Measurements from ENCODE around the gene LRP8. TPM values are rescaled to one million over a fixed set of nuclear protein-coding genes. Genes with fewer than 3 reads are reported as not detected.

The LRP8 gene
- total and polyA plus RNA-seq, 2 experiments from 2014 or later, result 27.8 to 71.1 TPM

DNA sequence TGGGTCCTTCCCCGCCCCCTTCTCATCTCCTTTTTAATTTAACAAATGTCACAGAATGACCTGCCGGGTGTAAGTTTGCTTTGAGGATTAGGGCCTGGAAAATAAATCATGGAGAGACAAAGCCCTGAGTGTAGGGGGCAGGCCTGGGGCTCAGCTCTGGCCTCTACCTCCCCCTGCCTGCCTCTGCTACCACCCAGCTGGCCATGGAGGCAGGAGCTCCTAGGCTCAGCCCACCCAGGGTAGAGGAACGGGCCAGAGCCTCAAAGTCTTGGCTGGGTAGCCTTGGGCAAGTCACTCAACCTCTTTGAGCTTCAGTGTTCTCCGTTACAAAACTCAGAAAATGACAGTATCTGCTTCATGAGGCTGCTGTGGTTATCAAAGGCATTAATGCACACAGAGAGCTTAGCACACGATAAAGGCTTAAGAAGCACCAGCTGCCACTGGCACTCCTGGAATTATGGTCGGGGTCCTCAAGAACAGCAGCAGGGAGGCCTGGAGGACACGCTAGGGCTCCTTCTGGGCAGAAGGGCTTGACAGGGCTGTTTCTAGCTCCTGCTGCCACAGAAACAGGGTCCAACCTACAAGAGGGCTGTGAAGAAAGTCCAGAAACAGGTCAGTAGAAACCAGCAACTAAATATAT is 39.0 kb downstream of the LRP8 start:
- Mint-ChIP-seq H3K36me3 (ENCODE audit: low read depth) (peaks cover 68% of the 10 kb centered on the region), H3K27ac (no peak overlapping the region), H3K4me1 (peaks cover 41% of the 10 kb centered on the region), H3K4me3 (no peak overlapping the region), H3K27me3 (ENCODE audit: insufficient read depth, low read depth, poor library complexity) (peaks cover 7% of the 10 kb centered on the region), H3K9me3 (no peaks in the 10 kb centered on the region; the same call in 1 of the 3 replicates)
- peaks cover 11% of the 10 kb centered on the region for H3F3A ChIP-seq (replicated peaks; ENCODE audit: low read depth)
- no peaks in the 10 kb centered on the region for H3K27me3 ChIP-seq (ENCODE audit: insufficient read depth)
- H3K79me2 ChIP-seq (replicated peaks; ENCODE audit: insufficient read depth), result peaks cover 22% of the 10 kb centered on the region
- no peak for TF ChIP-seq CREB1 (CRISPR knock-in tag; IDR thresholded peaks at IDR 0.05; ENCODE audit: low read depth)
- TF ChIP-seq, protein P1, sequence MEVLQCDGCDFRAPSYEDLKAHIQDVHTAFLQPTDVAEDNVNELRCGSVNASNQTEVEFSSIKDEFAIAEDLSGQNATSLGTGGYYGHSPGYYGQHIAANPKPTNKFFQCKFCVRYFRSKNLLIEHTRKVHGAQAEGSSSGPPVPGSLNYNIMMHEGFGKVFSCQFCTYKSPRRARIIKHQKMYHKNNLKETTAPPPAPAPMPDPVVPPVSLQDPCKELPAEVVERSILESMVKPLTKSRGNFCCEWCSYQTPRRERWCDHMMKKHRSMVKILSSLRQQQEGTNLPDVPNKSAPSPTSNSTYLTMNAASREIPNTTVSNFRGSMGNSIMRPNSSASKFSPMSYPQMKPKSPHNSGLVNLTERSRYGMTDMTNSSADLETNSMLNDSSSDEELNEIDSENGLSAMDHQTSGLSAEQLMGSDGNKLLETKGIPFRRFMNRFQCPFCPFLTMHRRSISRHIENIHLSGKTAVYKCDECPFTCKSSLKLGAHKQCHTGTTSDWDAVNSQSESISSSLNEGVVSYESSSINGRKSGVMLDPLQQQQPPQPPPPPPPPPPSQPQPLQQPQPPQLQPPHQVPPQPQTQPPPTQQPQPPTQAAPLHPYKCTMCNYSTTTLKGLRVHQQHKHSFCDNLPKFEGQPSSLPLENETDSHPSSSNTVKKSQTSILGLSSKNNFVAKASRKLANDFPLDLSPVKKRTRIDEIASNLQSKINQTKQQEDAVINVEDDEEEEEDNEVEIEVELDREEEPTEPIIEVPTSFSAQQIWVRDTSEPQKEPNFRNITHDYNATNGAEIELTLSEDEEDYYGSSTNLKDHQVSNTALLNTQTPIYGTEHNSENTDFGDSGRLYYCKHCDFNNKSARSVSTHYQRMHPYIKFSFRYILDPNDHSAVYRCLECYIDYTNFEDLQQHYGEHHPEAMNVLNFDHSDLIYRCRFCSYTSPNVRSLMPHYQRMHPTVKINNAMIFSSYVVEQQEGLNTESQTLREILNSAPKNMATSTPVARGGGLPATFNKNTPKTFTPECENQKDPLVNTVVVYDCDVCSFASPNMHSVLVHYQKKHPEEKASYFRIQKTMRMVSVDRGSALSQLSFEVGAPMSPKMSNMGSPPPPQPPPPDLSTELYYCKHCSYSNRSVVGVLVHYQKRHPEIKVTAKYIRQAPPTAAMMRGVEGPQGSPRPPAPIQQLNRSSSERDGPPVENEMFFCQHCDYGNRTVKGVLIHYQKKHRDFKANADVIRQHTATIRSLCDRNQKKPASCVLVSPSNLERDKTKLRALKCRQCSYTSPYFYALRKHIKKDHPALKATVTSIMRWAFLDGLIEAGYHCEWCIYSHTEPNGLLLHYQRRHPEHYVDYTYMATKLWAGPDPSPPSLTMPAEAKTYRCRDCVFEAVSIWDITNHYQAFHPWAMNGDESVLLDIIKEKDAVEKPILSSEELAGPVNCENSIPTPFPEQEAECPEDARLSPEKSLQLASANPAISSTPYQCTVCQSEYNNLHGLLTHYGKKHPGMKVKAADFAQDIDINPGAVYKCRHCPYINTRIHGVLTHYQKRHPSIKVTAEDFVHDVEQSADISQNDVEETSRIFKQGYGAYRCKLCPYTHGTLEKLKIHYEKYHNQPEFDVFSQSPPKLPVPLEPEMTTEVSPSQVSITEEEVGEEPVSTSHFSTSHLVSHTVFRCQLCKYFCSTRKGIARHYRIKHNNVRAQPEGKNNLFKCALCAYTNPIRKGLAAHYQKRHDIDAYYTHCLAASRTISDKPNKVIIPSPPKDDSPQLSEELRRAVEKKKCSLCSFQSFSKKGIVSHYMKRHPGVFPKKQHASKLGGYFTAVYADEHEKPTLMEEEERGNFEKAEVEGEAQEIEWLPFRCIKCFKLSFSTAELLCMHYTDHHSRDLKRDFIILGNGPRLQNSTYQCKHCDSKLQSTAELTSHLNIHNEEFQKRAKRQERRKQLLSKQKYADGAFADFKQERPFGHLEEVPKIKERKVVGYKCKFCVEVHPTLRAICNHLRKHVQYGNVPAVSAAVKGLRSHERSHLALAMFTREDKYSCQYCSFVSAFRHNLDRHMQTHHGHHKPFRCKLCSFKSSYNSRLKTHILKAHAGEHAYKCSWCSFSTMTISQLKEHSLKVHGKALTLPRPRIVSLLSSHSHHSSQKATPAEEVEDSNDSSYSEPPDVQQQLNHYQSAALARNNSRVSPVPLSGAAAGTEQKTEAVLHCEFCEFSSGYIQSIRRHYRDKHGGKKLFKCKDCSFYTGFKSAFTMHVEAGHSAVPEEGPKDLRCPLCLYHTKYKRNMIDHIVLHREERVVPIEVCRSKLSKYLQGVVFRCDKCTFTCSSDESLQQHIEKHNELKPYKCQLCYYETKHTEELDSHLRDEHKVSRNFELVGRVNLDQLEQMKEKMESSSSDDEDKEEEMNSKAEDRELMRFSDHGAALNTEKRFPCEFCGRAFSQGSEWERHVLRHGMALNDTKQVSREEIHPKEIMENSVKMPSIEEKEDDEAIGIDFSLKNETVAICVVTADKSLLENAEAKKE (CRISPR knock-in tag; IDR thresholded peaks at IDR 0.05), result no peak
- TF ChIP-seq STAT1 (IDR thresholded peaks at IDR 0.05; ENCODE audit: unreplicated experiment), result no peak
- TF ChIP-seq NANOG (IDR thresholded peaks at IDR 0.05; ENCODE audit: borderline replicate concordance), result no peak
- TF ChIP-seq, protein P2, sequence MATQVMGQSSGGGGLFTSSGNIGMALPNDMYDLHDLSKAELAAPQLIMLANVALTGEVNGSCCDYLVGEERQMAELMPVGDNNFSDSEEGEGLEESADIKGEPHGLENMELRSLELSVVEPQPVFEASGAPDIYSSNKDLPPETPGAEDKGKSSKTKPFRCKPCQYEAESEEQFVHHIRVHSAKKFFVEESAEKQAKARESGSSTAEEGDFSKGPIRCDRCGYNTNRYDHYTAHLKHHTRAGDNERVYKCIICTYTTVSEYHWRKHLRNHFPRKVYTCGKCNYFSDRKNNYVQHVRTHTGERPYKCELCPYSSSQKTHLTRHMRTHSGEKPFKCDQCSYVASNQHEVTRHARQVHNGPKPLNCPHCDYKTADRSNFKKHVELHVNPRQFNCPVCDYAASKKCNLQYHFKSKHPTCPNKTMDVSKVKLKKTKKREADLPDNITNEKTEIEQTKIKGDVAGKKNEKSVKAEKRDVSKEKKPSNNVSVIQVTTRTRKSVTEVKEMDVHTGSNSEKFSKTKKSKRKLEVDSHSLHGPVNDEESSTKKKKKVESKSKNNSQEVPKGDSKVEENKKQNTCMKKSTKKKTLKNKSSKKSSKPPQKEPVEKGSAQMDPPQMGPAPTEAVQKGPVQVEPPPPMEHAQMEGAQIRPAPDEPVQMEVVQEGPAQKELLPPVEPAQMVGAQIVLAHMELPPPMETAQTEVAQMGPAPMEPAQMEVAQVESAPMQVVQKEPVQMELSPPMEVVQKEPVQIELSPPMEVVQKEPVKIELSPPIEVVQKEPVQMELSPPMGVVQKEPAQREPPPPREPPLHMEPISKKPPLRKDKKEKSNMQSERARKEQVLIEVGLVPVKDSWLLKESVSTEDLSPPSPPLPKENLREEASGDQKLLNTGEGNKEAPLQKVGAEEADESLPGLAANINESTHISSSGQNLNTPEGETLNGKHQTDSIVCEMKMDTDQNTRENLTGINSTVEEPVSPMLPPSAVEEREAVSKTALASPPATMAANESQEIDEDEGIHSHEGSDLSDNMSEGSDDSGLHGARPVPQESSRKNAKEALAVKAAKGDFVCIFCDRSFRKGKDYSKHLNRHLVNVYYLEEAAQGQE (IDR thresholded peaks at IDR 0.05; ENCODE audit: unreplicated experiment), result no peak
- TF ChIP-seq EZH2 (IDR thresholded peaks at IDR 0.05; ENCODE audit: low read depth, unreplicated experiment), result no peak
- TF ChIP-seq ZNF114 (CRISPR knock-in tag; IDR thresholded peaks at IDR 0.05), result no peak
- TF ChIP-seq EZH2phosphoT487 (IDR thresholded peaks at IDR 0.05; ENCODE audit: unreplicated experiment), result no peak
- TF ChIP-seq, protein P3, sequence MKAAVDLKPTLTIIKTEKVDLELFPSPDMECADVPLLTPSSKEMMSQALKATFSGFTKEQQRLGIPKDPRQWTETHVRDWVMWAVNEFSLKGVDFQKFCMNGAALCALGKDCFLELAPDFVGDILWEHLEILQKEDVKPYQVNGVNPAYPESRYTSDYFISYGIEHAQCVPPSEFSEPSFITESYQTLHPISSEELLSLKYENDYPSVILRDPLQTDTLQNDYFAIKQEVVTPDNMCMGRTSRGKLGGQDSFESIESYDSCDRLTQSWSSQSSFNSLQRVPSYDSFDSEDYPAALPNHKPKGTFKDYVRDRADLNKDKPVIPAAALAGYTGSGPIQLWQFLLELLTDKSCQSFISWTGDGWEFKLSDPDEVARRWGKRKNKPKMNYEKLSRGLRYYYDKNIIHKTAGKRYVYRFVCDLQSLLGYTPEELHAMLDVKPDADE (IDR thresholded peaks at IDR 0.05), result no peak
- no peak for TF ChIP-seq ZNF331 (CRISPR knock-in tag; IDR thresholded peaks at IDR 0.05; ENCODE audit: low read depth)
- no peak overlapping the region for H3K27ac ChIP-seq (ENCODE audit: low read depth)
- ATAC-seq (peak; percentile 12; the same call in 2 of the 3 replicates), DNase-seq (ENCODE audit: low spot score) (no peak)
- H2AFZ ChIP-seq, result no peak overlapping the region
- no peaks in the 10 kb centered on the region for H3K4me1 ChIP-seq (ENCODE audit: insufficient read depth)
- no peaks in the 10 kb centered on the region for H3K9me2 ChIP-seq (ENCODE audit: insufficient read depth)
- H3K4me3 ChIP-seq, result no peak overlapping the region
- peaks cover 15% of the 10 kb centered on the region; the same call in 1 of the 2 replicates for H3K36me3 ChIP-seq (ENCODE audit: insufficient read depth)
- H4K20me1 ChIP-seq (replicated peaks; ENCODE audit: insufficient read depth), result peaks cover 26% of the 10 kb centered on the region
- no peak overlapping the region for H3K4me2 ChIP-seq
